Measurements from ENCODE around the gene SLC25A25.

Gene SLC25A25

DNA sequence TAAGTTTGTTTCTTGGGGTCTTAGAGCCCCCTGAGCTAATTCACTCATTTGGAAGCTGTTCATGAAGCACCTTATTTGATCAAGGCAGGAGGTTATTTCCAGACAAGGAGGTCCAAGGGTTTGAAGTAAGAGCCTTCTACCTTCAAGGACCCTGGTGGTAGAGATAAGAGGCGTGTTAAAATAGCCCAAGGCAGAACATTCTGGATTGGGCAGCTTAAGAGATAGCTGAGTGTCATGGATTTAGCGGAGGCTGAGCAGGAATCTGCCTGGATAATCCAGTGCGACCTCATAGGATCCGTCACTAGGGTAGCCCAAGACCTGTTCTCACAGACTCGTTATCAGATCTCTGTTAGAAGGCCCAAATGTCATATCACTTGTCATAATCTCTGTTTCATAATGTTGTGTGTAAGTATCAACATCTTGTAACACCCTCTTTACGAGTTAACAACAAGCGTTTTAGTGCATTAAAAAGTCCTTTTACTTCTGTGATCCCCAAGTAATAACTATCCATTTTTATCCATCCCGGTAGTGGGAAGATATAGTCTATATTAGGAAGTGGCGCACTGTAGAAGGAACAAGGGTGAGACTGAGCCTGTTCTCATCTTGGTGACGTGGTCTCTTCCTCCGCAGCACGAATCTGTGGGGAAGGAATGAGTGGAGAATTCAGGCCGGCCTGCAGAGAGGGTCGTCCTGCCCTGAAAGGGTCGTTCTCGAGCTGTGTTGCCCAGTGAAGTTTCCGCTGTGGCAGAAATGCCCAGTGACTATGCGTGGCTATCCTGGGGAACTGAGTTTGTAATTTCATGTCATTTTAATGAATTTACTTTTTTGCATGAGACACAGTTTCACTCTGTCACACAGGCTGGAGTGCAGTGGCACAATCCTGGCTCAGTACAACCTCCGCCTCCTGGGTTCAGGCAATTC is 28.8 kb downstream of the SLC25A25 start:
- DNase-seq (ENCODE audit: low read depth in 3 of 3) = no peak

DNA sequence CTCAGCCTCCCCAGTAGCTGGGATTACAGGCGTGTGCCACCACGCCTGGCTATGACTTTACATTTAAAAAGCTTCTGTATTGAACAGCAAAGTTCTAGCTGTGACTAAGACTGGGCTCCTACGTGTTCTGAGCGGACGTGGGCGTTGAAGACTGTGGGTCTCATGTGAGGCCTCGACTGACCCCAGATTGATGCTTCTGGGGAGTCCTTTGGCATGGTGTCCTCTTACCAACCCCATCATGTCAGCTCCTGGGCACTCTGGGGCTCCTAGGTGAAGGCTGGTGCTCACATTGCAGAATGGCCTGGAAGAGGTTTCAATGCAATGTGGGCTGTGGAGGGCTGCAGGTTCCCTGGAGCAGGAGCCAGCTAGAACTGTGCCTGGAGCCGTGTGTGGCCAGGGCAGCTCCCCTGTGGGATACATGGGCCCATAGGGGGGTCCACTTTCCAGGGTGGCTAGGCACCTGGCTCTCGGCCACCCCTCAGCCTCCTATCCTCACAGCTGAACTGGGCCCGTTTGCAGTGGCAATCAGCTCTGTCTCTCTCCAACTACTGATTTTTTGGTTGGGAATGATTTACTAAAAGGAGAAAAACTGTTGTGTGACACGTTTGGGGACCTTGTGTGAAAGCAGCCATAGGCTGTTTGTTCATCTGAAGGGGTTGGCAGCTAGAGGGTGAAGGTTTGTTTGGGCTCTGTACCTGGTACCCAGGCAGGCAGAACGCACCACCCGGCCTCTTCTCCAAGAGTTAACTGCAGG is 29.7 kb downstream of the SLC25A25 start:
- DNase-seq (ENCODE audit: low read depth in 3 of 3) = no peak

DNA sequence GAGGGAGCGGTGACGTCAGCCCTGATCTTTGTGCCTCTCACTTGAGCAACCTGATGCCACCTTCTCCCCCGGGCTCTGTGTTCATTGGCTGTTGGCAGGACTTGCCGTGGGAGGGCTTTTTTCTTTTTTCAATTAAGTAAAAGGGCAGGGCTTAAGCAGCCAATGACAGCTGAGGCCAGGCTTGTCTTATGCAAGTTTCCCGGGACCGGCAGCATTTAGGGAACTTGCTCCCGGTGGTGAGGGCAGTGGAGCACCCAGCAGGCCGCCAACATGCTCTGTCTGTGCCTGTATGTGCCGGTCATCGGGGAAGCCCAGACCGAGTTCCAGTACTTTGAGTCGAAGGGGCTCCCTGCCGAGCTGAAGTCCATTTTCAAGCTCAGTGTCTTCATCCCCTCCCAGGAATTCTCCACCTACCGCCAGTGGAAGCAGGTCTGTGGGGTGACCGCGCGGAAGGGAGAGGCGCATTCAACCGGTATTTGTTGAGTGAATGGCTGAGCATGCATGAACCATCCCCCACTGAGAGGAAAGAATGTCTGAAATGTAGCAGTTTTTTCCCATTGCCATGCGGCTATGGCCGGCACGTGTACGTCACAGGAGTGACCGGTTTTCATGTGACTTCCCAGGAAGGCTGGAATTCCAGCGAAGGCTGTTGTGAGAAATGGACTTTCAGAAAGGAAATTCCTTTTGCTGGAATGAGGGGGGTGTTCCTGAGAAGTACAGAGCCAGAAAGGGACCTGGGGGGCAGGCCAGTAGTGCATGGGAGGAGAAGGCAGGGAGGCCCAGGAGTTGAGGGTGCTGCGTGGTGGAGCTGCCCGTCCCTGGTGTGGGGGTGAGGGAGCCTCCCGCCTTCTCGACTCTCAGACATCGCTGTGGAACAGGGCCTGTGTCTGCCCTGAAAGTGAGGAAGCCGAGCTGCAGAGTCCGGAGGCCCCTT is 30.5 kb downstream of the SLC25A25 start:
- peak; percentile 34 to 67 (median 35) for DNase-seq (ENCODE audit: low read depth in 3 of 3)

DNA sequence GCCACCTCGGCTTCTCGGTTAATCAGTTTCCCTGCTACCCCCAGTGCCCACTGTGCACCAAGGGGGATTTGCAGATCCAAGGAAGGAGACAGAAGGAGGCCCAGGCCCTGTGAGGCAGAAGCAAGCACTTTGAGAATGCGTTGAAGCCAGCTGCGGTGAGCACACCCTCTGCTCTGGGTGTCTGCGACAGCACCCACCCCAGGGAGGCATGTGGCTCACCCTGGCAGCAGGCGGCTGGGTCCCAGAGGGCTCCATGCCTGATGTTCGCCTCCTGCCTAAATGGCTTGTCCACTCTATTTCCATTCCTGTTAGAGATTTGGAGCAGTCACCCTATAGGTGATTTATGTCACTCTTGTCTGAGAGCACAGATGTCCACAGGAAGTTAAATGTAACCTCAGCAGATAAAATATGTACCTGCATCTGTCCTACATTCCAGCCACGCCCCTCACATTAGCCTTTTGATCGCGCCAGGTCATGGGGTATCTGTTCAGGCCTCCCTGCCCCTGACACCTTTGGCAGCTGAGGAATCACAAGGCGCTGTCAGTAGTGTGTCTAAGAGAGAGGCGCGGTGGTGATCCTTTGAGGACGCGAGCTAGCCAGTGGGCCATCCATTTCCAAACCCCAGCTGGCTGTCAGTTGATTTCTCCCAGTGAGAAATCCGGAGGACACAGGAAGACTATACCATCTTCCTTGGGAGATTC is 31.3 kb downstream of the SLC25A25 start:
- DNase-seq (ENCODE audit: low read depth in 3 of 3) = no peak

DNA sequence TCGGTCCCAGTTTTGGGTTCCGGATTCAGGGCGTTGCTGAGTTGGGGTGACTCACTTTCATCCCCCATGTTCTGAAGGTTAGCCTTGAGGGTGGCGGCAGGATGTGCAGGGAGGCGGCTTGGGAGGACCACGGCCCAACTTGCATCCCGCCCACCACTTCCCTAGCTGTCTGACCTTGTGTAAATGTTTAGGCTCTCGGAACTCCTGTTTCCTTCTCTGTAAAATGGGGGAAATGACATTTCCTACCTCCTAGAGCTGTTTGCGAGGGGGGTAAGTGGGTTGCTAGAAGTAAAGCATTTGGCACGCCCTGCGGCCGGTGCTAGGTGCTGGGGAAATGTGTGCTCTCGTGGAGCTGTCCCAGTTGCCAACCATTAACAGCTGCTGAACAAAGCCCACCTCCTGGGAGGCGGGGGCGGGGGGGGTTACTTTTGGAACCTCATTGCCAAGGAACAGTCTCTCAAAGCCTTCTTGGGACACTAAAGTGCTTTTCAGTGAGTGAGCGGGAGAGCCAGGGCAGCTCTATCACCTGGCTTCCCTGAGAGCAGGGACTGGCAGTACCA is 32.0 kb downstream of the SLC25A25 start:
- no peak for DNase-seq (ENCODE audit: low read depth in 3 of 3)

DNA sequence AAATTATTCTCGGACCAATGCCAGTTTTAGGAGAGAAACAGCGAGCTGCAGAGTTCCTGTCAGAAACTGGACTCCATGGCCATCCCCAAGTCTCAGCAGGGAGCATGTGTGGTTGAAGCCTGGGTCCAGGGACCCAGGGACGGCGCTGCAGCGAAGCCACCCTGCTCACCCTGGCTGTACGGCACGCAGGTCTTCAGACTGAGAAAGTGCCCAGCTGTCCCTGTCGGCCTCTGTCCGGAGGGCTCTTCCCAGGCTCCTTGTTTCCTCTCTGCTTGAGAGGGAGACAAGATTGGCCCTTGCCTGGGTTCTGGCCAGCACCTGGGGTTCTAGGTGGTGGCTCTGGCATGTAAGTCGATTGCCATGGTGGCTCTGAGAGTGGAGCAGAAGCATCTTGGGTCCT is 32.5 kb downstream of the SLC25A25 start:
- DNase-seq (ENCODE audit: low read depth in 3 of 3) = no peak

DNA sequence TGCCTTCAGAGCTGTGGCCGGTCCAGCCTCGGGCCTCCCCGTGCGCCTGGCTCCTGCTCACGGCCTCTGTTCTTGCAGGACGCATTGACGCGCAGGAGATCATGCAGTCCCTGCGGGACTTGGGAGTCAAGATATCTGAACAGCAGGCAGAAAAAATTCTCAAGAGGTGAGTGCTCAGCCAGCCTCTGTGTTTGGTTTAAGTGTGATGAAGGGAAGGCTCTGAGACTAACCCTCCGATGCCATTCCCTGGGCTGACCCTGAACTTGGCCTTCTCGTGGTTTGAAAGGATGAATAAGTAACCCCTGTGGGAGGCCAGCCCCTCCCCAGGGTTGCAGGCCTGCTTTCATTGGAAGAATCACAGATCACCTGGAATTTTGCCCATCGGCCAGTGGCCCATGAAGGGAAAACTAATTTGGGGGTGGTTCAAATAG is 33.2 kb downstream of the SLC25A25 start:
- DNase-seq (ENCODE audit: low read depth in 3 of 3) = no peak

DNA sequence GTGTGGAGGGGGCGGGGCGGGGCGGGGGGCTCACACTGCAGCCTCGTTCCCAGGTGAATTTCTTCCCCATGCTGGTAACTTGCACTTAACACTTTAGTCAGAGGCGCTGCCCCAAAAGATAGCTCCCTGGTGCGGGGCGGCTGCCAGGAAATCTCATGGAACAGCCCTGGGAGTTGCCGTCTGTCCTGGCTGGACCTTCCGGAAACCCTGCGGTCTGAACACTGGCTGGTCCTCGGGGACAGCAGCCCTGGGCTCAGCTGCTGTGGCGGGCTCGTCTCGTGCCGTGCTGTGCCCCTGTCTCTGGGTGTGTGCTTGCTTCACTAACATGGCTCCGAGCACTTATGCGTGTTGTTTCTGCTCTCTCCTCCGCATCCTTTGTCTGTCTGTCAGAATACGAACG is 33.7 kb downstream of the SLC25A25 start:
- DNase-seq (ENCODE audit: low read depth in 3 of 3) = no peak

DNA sequence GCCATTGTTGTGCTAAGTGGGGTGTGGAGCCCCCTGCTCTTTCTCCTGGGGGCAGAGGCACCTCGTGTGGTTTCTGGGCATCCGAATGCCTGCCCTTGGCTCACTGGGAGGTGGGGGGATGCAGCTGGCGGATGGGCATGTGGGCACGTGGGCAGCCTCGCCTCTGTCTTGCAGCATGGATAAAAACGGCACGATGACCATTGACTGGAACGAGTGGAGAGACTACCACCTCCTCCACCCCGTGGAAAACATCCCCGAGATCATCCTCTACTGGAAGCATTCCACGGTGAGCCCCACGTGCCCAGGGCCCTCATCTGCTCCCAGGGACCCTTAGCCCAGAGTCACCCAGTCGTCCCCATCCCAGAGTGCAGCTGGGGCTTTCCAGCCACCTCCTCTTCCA is 34.2 kb downstream of the SLC25A25 start:
- no peak for DNase-seq (ENCODE audit: low read depth in 3 of 3)

DNA sequence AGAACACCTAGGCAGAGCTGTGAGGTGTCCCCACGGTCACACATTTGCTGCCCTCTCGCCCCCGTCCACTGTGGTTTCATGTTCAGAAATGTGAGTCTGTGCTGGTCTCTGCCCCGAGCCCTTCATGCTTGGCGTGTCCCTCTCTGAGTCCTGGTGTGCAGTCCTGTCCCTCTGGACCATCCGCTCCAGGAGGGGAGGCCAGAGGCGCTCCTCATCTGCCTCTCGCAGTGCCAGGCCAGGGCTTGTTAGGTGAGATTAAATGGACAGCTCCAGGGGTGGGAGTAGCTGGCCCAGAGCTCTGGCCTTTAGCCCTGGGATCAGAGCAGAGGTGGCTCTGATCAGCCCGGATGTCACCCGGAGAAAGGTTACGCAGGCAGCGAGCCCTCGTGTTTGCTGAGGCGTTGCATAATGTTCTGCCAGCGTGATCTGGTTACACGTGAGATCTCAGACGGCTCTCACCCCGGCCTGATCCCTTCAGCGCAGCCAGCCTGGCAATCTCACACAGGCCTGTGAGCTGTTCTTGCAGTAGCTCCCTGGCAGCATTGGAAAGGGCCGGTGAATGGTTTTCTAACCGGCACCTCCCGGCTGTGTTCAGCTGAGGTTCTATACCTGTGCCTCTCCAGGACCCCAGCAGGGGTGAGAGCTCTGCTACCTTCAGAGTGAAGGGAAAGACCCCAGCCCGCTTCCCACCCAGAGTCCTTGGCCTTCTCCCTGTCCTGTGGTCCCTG is 35.0 kb downstream of the SLC25A25 start:
- DNase-seq (ENCODE audit: low read depth in 3 of 3) = no peak

DNA sequence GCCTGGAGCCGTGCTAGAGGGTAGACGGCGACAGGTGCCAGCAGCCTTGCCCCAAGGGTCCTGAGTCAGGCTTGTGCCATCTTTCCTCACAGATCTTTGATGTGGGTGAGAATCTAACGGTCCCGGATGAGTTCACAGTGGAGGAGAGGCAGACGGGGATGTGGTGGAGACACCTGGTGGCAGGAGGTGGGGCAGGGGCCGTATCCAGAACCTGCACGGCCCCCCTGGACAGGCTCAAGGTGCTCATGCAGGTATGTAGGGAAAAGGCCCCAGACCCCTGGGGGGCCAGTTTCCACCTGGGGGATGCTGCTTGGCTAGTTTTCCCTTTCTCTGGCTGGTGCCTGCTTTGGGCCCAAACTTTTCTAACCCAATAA is 35.5 kb downstream of the SLC25A25 start:
- peak; percentile 14 to 32 (median 19) for DNase-seq (ENCODE audit: low read depth in 3 of 3)

DNA sequence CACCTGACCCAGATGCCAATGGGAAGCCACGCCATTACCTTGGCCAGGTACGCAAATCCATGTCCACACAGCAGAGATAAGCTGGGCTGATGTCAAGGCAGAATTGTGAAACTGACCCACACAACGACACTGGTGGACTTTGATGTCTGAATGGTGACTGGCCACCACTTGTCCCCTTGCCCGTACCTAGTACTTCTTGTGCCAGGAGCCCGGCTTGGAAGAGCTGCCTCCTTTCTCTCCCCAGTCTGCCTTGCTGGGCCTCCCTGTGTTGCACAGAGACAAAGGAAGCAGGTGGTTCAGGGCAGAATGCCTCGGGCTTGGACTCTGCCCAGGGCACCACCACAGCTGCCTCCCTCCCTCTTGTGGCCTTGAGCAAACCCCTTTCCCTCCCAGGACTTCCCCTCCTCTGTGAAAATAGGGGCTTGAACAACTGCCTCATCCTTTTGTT is 36.2 kb downstream of the SLC25A25 start:
- DNase-seq (ENCODE audit: low read depth in 3 of 3) = no peak

DNA sequence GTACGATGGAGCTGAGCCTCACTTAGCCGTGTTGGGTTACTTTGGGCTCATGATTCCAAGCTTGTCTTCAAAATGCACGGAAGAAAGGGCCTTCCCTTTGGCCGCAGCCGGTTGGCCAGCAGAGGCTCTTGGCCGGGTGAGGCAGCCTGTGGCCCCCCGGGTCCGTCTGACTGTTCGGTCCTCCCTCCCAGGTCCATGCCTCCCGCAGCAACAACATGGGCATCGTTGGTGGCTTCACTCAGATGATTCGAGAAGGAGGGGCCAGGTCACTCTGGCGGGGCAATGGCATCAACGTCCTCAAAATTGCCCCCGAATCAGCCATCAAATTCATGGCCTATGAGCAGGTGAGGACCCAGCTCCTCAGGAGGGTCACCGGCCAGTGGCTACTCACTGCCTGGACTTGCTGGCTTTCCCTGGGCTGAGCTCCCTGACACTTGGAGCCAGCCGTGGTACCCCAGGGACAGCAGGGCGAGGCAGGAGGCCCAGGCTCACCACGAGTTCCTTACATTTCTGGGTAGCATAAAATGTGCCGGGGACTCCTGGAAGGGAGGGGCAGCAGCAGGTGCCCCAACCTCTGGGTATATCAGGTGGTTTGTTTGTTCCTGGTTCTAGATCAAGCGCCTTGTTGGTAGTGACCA is 37.6 kb downstream of the SLC25A25 start:
- no peak for DNase-seq (ENCODE audit: low read depth in 3 of 3)

DNA sequence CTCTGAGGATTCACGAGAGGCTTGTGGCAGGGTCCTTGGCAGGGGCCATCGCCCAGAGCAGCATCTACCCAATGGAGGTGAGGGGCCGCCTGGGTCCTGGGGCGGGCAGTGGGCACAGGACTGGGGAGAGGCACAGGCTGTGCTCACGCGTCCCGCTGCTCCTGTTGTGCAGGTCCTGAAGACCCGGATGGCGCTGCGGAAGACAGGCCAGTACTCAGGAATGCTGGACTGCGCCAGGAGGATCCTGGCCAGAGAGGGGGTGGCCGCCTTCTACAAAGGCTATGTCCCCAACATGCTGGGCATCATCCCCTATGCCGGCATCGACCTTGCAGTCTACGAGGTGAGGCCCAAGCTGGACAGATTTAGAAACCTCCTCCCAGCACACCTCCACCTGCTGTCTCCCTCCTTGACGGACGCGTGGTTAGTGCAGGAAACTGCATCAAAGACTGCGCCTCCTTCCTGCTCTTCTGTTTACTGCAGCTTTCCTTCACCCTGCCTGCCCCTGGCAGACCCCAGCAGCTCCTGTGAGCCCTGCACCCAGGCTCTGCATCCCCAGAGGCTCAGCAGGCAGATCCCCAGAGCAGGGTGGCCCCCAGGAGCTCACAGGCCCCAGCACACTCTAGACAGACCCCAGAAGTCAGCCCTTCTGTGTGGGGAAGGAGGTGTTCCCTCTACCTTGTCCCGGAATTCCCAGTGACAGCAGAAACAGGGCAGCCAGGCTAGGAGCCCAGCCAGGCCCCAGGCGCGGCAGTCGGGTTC is 38.3 kb downstream of the SLC25A25 start:
- DNase-seq (ENCODE audit: low read depth in 3 of 3) = no peak

DNA sequence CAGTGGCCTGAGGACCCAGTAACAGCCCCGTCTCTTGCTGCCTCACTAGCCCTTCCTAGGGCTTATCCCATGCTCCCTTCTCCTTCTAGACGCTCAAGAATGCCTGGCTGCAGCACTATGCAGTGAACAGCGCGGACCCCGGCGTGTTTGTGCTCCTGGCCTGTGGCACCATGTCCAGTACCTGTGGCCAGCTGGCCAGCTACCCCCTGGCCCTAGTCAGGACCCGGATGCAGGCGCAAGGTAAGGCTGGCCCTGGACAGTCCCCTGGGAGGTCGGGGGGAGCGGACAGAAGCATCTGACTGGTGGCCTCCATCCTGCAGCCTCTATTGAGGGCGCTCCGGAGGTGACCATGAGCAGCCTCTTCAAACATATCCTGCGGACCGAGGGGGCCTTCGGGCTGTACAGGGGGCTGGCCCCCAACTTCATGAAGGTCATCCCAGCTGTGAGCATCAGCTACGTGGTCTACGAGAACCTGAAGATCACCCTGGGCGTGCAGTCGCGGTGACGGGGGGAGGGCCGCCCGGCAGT is 39.0 kb downstream of the SLC25A25 start:
- no peak for DNase-seq (ENCODE audit: low read depth in 3 of 3)

DNA sequence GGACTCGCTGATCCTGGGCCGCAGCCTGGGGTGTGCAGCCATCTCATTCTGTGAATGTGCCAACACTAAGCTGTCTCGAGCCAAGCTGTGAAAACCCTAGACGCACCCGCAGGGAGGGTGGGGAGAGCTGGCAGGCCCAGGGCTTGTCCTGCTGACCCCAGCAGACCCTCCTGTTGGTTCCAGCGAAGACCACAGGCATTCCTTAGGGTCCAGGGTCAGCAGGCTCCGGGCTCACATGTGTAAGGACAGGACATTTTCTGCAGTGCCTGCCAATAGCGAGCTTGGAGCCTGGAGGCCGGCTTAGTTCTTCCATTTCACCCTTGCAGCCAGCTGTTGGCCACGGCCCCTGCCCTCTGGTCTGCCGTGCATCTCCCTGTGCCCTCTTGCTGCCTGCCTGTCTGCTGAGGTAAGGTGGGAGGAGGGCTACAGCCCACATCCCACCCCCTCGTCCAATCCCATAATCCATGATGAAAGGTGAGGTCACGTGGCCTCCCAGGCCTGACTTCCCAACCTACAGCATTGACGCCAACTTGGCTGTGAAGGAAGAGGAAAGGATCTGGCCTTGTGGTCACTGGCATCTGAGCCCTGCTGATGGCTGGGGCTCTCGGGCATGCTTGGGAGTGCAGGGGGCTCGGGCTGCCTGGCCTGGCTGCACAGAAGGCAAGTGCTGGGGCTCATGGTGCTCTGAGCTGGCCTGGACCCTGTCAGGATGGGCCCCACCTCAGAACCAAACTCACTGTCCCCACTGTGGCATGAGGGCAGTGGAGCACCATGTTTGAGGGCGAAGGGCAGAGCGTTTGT is 39.6 kb downstream of the SLC25A25 start:
- DNase-seq (ENCODE audit: low read depth in 3 of 3) = no peak

DNA sequence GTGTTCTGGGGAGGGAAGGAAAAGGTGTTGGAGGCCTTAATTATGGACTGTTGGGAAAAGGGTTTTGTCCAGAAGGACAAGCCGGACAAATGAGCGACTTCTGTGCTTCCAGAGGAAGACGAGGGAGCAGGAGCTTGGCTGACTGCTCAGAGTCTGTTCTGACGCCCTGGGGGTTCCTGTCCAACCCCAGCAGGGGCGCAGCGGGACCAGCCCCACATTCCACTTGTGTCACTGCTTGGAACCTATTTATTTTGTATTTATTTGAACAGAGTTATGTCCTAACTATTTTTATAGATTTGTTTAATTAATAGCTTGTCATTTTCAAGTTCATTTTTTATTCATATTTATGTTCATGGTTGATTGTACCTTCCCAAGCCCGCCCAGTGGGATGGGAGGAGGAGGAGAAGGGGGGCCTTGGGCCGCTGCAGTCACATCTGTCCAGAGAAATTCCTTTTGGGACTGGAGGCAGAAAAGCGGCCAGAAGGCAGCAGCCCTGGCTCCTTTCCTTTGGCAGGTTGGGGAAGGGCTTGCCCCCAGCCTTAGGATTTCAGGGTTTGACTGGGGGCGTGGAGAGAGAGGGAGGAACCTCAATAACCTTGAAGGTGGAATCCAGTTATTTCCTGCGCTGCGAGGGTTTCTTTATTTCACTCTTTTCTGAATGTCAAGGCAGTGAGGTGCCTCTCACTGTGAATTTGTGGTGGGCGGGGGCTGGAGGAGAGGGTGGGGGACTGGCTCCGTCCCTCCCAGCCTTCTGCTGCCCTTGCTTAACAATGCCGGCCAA is 40.4 kb downstream of the SLC25A25 start:
- DNase-seq (ENCODE audit: low read depth in 3 of 3) = no peak

Data from stimulated activated CD4-positive, alpha-beta T cell treated with anti-CD3 and anti-CD28 coated beads, TNF-alpha, amount 100 ng/mL, for 24 hours (primary cell).